Measurements from ENCODE around the gene ZNF684. TPM values are rescaled to one million over a fixed set of nuclear protein-coding genes. Genes with fewer than 3 reads are reported as not detected.
"Not testable (repeated sequence)": the region's sequence is repeated elsewhere in the genome, so short reads cannot be mapped to it uniquely, and the experiment has no call there.

The ZNF684 gene
- total and polyA plus RNA-seq, 11 donors, result 4.5 to 12.1 (median 7.1) TPM

DNA sequence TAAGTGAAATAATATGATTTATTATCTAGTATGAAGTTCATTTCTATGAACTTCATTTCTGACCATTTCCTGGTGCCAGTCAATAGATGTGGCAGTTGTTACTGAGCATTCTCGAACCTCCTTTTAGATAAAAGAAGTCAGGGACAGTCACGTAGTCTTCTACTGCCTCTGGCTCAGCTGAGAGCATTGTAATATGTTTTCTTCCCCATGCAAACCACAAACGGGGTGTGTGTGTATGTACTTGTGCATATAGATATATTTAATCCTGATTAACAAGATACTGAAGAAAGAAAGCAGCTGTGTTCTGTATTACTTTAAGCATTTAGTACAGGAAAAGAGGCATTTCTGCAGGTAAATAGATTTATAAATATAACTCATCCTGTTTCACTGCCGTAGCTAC, 21.6 kb downstream of the ZNF684 start:
- intact Hi-C loops (cut with DNase I), result no loop called here
- ATAC-seq (no peak), DNase-seq (no peak)
- Histone ChIP-seq H3K36me3 (peaks cover 0 to 4% (median 0%) of the 10 kb centered on the region in 9 donors), H3K9me3 (peaks cover 0 to 6% (median 0%) of the 10 kb centered on the region in 12 donors), H3K27ac (no peak overlapping the region), H3K27me3 (no peaks in the 10 kb centered on the region), H3K4me1 (no peaks in the 10 kb centered on the region), H3K4me3 (no peak overlapping the region)
- TF ChIP-seq, protein P1, sequence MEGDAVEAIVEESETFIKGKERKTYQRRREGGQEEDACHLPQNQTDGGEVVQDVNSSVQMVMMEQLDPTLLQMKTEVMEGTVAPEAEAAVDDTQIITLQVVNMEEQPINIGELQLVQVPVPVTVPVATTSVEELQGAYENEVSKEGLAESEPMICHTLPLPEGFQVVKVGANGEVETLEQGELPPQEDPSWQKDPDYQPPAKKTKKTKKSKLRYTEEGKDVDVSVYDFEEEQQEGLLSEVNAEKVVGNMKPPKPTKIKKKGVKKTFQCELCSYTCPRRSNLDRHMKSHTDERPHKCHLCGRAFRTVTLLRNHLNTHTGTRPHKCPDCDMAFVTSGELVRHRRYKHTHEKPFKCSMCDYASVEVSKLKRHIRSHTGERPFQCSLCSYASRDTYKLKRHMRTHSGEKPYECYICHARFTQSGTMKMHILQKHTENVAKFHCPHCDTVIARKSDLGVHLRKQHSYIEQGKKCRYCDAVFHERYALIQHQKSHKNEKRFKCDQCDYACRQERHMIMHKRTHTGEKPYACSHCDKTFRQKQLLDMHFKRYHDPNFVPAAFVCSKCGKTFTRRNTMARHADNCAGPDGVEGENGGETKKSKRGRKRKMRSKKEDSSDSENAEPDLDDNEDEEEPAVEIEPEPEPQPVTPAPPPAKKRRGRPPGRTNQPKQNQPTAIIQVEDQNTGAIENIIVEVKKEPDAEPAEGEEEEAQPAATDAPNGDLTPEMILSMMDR (IDR thresholded peaks at IDR 0.05), result no peak
- no peak for TF ChIP-seq POLR2A (IDR thresholded peaks at IDR 0.05)
- WGBS, 4 donors, result 58 to 66% (median 63%) methylated on average over 4 of the region's 4 CpGs

DNA sequence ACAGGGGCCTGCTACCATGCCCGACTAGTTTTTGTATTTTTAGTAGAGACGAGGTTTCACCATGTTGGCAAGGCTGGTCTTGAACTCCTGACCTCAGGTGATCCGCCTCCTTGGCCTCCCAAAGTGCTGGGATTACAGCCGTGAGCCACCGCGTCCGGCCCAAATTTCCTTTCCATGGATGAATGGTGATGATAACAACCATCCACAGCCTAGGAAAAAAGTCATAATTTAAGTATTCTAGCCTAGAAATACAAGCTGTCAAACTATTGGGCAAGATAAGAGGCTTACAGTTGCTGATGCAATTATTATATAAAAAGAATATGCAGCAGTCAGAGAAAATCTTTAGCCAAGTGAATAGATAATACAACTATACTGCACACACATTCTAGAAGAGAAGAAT, 23.4 kb downstream of the ZNF684 start:
- 78 to 92% (median 82%) methylated on average over 7 of the region's 7 CpGs for WGBS, 4 donors
- H3K27ac ChIP-seq; intact Hi-C loops (cut with DNase I): not testable (repeated sequence)

DNA sequence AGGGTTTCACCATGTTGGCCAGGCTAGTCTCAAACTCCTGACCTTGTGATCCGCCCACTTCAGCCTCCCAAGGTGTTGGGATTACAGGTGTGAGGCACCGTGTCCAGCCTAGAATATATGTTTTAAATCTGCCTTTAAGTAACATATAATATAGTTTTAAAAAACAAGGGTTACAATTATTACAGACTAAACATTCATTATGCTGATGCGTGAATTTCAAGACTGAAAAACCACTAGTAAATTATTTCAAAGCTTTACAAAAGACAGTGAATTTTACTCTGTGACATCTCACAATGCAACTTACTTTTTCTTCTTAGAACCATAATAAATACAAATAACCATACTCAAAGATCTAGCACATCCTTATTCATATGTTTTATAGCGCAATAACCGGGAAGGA, 24.7 kb downstream of the ZNF684 start:
- WGBS, 4 donors, result 92 to 95% (median 94%) methylated on average over 5 of the region's 5 CpGs
- TF ChIP-seq POLR2A (IDR thresholded peaks at IDR 0.05), result no peak
- TF ChIP-seq, protein P1 (IDR thresholded peaks at IDR 0.05), result no peak
- H3K4me1 ChIP-seq, result no peaks in the 10 kb centered on the region
- intact Hi-C loops (cut with DNase I), result no loop called here
- no peaks in the 10 kb centered on the region for H3K9me3 ChIP-seq
- H3K4me3 ChIP-seq, result no peak overlapping the region
- H3K27ac ChIP-seq, result no peak overlapping the region
- DNase-seq (no peak), ATAC-seq (no peak)
- no peaks in the 10 kb centered on the region for H3K27me3 ChIP-seq
- H3K36me3 ChIP-seq, result no peaks in the 10 kb centered on the region

More for the DNA sequence above, 23.4 kb downstream of the ZNF684 start:
- not testable (repeated sequence) for ATAC-seq, DNase-seq, H3K9me3 ChIP-seq, H3K4me1 ChIP-seq, H3K36me3 ChIP-seq, H3K4me3 ChIP-seq, H3K27me3 ChIP-seq

DNA sequence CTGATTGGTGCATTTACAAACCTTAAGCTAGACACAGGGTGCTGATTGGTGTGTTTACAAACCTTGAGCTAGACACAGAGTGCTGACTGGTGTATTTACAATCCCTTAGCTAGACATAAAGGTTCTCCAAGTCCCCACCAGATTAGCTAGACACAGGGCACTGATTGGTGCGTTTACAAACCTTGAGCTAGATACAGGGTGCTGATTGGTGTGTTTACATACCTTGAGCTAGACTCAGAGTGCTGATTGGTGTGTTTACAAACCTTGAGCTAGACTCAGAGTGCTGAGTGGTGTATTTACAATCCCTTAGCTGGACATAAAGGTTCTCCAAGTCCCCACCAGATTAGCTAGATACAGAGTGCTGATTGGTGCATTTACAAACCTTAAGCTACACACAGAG, 26.8 kb downstream of the ZNF684 start:
- DNase-seq; ATAC-seq; H3K27ac ChIP-seq; H3K9me3 ChIP-seq; H3K4me1 ChIP-seq; H3K36me3 ChIP-seq; H3K27me3 ChIP-seq; H3K4me3 ChIP-seq; intact Hi-C loops (cut with DNase I): not testable (repeated sequence)
- 90 to 100% (median 94%) methylated on average over 1 of the region's 1 CpG; no CpG with 5 or more reads in 1 of the 4 donors for WGBS, 4 donors

DNA sequence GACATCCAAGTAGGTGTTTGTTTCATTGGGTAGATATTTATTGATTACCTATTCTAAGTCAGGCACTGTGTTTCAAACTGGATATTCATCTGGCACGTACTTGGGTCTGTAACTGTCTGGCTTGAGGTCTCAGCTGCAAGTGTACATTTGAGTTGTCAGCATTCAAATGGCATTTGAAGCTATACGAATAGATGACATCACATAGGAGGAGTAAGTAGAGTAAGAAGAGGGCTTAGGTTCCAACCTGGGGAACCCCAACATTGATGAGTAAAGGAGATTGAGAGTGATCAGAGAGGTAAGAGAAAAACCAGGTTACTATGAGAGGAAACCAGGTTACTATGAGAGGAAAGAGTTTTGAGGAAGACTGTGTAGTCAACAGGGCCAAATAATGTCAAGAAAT, 30.7 kb downstream of the ZNF684 start:
- ATAC-seq (no peak), DNase-seq (no peak)
- H3K4me3 ChIP-seq, result no peak overlapping the region
- 83 to 89% (median 86%) methylated on average over 2 of the region's 2 CpGs for WGBS, 4 donors
- no peaks in the 10 kb centered on the region for H3K27me3 ChIP-seq
- no peak for TF ChIP-seq POLR2A (IDR thresholded peaks at IDR 0.05)
- TF ChIP-seq, protein P1 (IDR thresholded peaks at IDR 0.05), result no peak
- intact Hi-C loops (cut with DNase I), result no loop called here
- H3K4me1 ChIP-seq, result no peaks in the 10 kb centered on the region
- H3K27ac ChIP-seq, result no peak overlapping the region
- H3K9me3 ChIP-seq, result no peaks in the 10 kb centered on the region
- no peaks in the 10 kb centered on the region for H3K36me3 ChIP-seq
